H9 (cell line): ENCODE measurements around the gene C1orf52. TPM values are rescaled to one million over a fixed set of nuclear protein-coding genes. Genes with fewer than 3 reads are reported as not detected.

Source experiments
- DNase-seq: peaks from one replicate; pipeline ENCODE4 v3.0.0-alpha.2; 2017
- H2AFZ ChIP-seq: one replicate; pipeline ENCODE4 v1.6.1; 2013; ENCODE audit warnings: mild to moderate bottlenecking, low read length, control low read depth, moderate library complexity
- H2AK5ac ChIP-seq: 2 replicates; pipeline ENCODE4 v1.6.1; 2013; ENCODE audit warnings: low read length, control low read depth, mixed read lengths; ENCODE audit not compliant: insufficient read length
- H2BK120ac ChIP-seq: one replicate; pipeline ENCODE4 v1.6.1; 2013; ENCODE audit warnings: low read depth, mild to moderate bottlenecking, low read length, control low read depth, inconsistent platforms; ENCODE audit not compliant: poor library complexity, severe bottlenecking
- H2BK12ac ChIP-seq: 2 replicates; pipeline ENCODE4 v1.6.1; 2013; ENCODE audit warnings: low read length, control low read depth, mixed read lengths, low read depth; ENCODE audit not compliant: insufficient read length
- H2BK15ac ChIP-seq: 2 replicates; pipeline ENCODE4 v1.6.1; 2013; ENCODE audit warnings: low read depth, low read length, control low read depth
- H2BK20ac ChIP-seq: one replicate; pipeline ENCODE4 v1.6.1; 2013; ENCODE audit warnings: low read depth, mild to moderate bottlenecking, low read length, control low read depth, inconsistent platforms; ENCODE audit not compliant: poor library complexity, severe bottlenecking
- H2BK5ac ChIP-seq: 2 replicates; pipeline ENCODE4 v1.6.1; 2013; ENCODE audit warnings: low read length, control low read depth, mixed read lengths; ENCODE audit not compliant: insufficient read length
- H3K14ac ChIP-seq: 2 replicates; pipeline ENCODE4 v1.6.1; 2013; ENCODE audit warnings: low read length, control low read depth; ENCODE audit not compliant: insufficient read depth
- H3K18ac ChIP-seq: 2 replicates; pipeline ENCODE4 v1.6.1; 2013; ENCODE audit warnings: low read depth, mild to moderate bottlenecking, mixed read lengths, low read length, control low read depth; ENCODE audit not compliant: insufficient read length
- H3K23ac ChIP-seq: 2 replicates; pipeline ENCODE4 v1.6.1; 2013; ENCODE audit warnings: low read length, control low read depth, mixed read lengths, low read depth; ENCODE audit not compliant: insufficient read length
- H3K23me2 ChIP-seq: 2 replicates; pipeline ENCODE4 v1.6.1; 2013; ENCODE audit warnings: low read depth, mild to moderate bottlenecking, mixed read lengths, low read length, control low read depth; ENCODE audit not compliant: insufficient read length, poor library complexity, severe bottlenecking
- H3K27ac ChIP-seq: 2 replicates; pipeline ENCODE4 v1.5.1; 2013; ENCODE audit warnings: low read length, control low read depth, mixed read lengths, low read depth; ENCODE audit not compliant: insufficient read length
- H3K27me3 ChIP-seq: 2 replicates; pipeline ENCODE4 v1.6.1; 2013; ENCODE audit warnings: low read length, control low read depth, inconsistent platforms; ENCODE audit not compliant: insufficient read depth
- H3K4ac ChIP-seq: 2 replicates; pipeline ENCODE4 v1.6.1; 2013; ENCODE audit warnings: low read depth, mild to moderate bottlenecking, control low read depth, inconsistent platforms, low read length, moderate library complexity
- H3K4me1 ChIP-seq: 2 replicates; pipeline ENCODE4 v1.6.1; 2013; ENCODE audit warnings: low read length, control low read depth, inconsistent platforms; ENCODE audit not compliant: insufficient read depth
- H3K4me2 ChIP-seq: 2 replicates; pipeline ENCODE4 v1.6.1; 2013; ENCODE audit warnings: low read length, control low read depth, mixed read lengths; ENCODE audit not compliant: insufficient read length, insufficient read depth
- H3K56ac ChIP-seq: 2 replicates; pipeline ENCODE4 v1.6.1; 2013; ENCODE audit warnings: low read depth, mild to moderate bottlenecking, mixed read lengths, low read length, control low read depth; ENCODE audit not compliant: insufficient read length
- H3K79me1 ChIP-seq: 2 replicates; pipeline ENCODE4 v1.6.1; 2013; ENCODE audit warnings: low read depth, mild to moderate bottlenecking, moderate library complexity, low read length, control low read depth, inconsistent platforms; ENCODE audit not compliant: insufficient read depth, poor library complexity, severe bottlenecking
- H3K79me2 ChIP-seq: 2 replicates; pipeline ENCODE4 v1.6.1; 2013; ENCODE audit warnings: low read length, control low read depth, inconsistent platforms; ENCODE audit not compliant: insufficient read depth
- H3K9ac ChIP-seq: 2 replicates; pipeline ENCODE4 v1.6.1; 2013; ENCODE audit warnings: low read length, control low read depth, mixed read lengths; ENCODE audit not compliant: insufficient read length; ENCODE audit errors: extremely low read depth
- H3K9me3 ChIP-seq: one replicate; pipeline ENCODE4 v1.6.1; 2013; ENCODE audit warnings: low read depth, low read length, inconsistent platforms; ENCODE audit not compliant: control insufficient read depth
- H3T11ph ChIP-seq: one replicate; pipeline ENCODE4 v1.6.1; 2013; ENCODE audit warnings: mild to moderate bottlenecking, low read length, control low read depth, inconsistent platforms
- H4K20me1 ChIP-seq: one replicate; pipeline ENCODE4 v1.6.1; 2013; ENCODE audit not compliant: control insufficient read depth, insufficient read length, insufficient read depth
- H4K5ac ChIP-seq: 2 replicates; pipeline ENCODE4 v1.6.1; 2013; ENCODE audit warnings: low read depth, mild to moderate bottlenecking, mixed read lengths, low read length, control low read depth; ENCODE audit not compliant: insufficient read length
- H4K8ac ChIP-seq: replicated peaks from 2 replicates; pipeline ENCODE4 v1.6.1; 2013; ENCODE audit warnings: low read length, control low read depth, mixed read lengths, low read depth; ENCODE audit not compliant: insufficient read length
- H4K91ac ChIP-seq: 2 replicates; pipeline ENCODE4 v1.6.1; 2013; ENCODE audit warnings: low read depth, mild to moderate bottlenecking, moderate library complexity, mixed read lengths, low read length, control low read depth; ENCODE audit not compliant: insufficient read length
- H3K27ac Mint-ChIP-seq, 3 experiments: 2 replicates in 2 of 3; 3 replicates in 1 of 3; pipeline ENCODE4 v1.8.0; 2020 to 2021; ENCODE audit warnings: mixed read lengths in 3 of 3, mild to moderate bottlenecking in 1 of 3, moderate library complexity in 1 of 3
- H3K27me3 Mint-ChIP-seq: 2 replicates; pipeline ENCODE4 v1.8.0; 2021; ENCODE audit warnings: low read depth, mild to moderate bottlenecking, moderate library complexity, mixed read lengths
- H3K36me3 Mint-ChIP-seq, 3 experiments: 2 replicates in 2 of 3; 3 replicates in 1 of 3; pipeline ENCODE4 v1.8.0; 2020 to 2021; ENCODE audit warnings: low read depth in 3 of 3, mixed read lengths in 3 of 3; ENCODE audit not compliant: insufficient read depth in 1 of 3
- H3K4me1 Mint-ChIP-seq, 2 experiments: 2 replicates each; pipeline ENCODE4 v1.8.0; 2020; ENCODE audit warnings: mixed read lengths in 2 of 2
- H3K4me3 Mint-ChIP-seq, 2 experiments: 2 replicates in 1 of 2; 3 replicates in 1 of 2; pipeline ENCODE4 v1.8.0; 2020 to 2021; ENCODE audit warnings: mild to moderate bottlenecking in 2 of 2, mixed read lengths in 2 of 2, moderate library complexity in 1 of 2
- H3K9me3 Mint-ChIP-seq, 2 experiments: 2 replicates in 1 of 2; 3 replicates in 1 of 2; pipeline ENCODE4 v1.8.0; 2020; ENCODE audit warnings: mild to moderate bottlenecking in 2 of 2, mixed read lengths in 2 of 2, moderate library complexity in 1 of 2
- CTCF ChIP-seq: fragments of 200-600 bp; sonication (generic); conservative IDR thresholded peaks from 3 replicates; pipeline ENCODE4 v1.8.0; 2021; ENCODE audit warnings: antibody characterized with exemption, mild to moderate bottlenecking
- WGBS: extraction: QIAGEN DNeasy Blood & Tissue Kit; methylation state at CpG from one replicate; pipeline ENCODE4 v1.1.7; 2013; ENCODE audit warnings: missing lambda C conversion rate, low lambda C conversion rate, mixed read lengths; ENCODE audit not compliant: insufficient read length; ENCODE audit errors: extremely low coverage; 5-methylcytosine and 5-hydroxymethylcytosine counted together
- total RNA-seq: library from RNA; stranded (reverse); gene quantifications from 2 replicates; pipeline ENCODE4 v1.2.1, GENCODE V29; 2021

C1orf52 gene
- total RNA-seq, 1 experiment from 2014 or later: 45.1 TPM

- peaks cover 7 to 9% of the 10 kb centered on the region in 2 experiments for H3K4me1 Mint-ChIP-seq
- Histone ChIP-seq H3K9me3 (no peaks in the 10 kb centered on the region), H3K4me1 (peaks cover 4% of the 10 kb centered on the region; the same call in 1 of the 2 replicates), H3K23me2 (no peaks in the 10 kb centered on the region), H3K79me2 (no peaks in the 10 kb centered on the region), H2BK5ac (no peak overlapping the region), H3K9ac (no peak overlapping the region), H3K79me1 (no peaks in the 10 kb centered on the region), H4K20me1 (no peaks in the 10 kb centered on the region), H4K91ac (no peak overlapping the region), H3K56ac (no peak overlapping the region), H3K4ac (no peak overlapping the region), H2BK20ac (no peak overlapping the region), H2BK120ac (no peak overlapping the region), H2BK15ac (no peak overlapping the region), H3K27me3 (no peaks in the 10 kb centered on the region), H2AK5ac (no peak overlapping the region), H3K18ac (no peak overlapping the region), H3K27ac (no peak overlapping the region), H3K23ac (no peak overlapping the region), H3T11ph (no peak overlapping the region), H4K5ac (no peak overlapping the region), H2BK12ac (no peak overlapping the region), H2AFZ (no peak overlapping the region), H3K14ac (no peak overlapping the region), H3K4me2 (no peak overlapping the region), H4K8ac (no peak overlapping the region)
- no peak for DNase-seq
- no peak overlapping the region; a peak in 1 of 7 replicates for H3K27ac Mint-ChIP-seq
- no peaks in the 10 kb centered on the region for H3K36me3 Mint-ChIP-seq
- no peak for TF ChIP-seq CTCF
- no peak overlapping the region for H3K4me3 Mint-ChIP-seq
- H3K9me3 Mint-ChIP-seq: no peaks in the 10 kb centered on the region
- H3K27me3 Mint-ChIP-seq: no peaks in the 10 kb centered on the region; the same call in 1 of the 2 replicates
- no CpG with 5 or more reads among the region's 4 CpGs for WGBS
Observed at GRCh38 chr1:85303440-85304162, 44.1 kb upstream of the C1orf52 start.
